HG03280 (cell line): ENCODE data around the gene IRF7.
"Not testable (repeated sequence)": the region's sequence is repeated elsewhere in the genome, so short reads cannot be mapped to it uniquely, and the experiment has no call there.

Source experiments
- ATAC-seq: cut with Tn5 transposase; IDR thresholded peaks from one replicate; pipeline ENCODE4 v1.9.1; 2021; ENCODE audit warnings: mild to moderate bottlenecking, moderate library complexity; ENCODE audit not compliant: unreplicated experiment

Gene IRF7

DNA sequence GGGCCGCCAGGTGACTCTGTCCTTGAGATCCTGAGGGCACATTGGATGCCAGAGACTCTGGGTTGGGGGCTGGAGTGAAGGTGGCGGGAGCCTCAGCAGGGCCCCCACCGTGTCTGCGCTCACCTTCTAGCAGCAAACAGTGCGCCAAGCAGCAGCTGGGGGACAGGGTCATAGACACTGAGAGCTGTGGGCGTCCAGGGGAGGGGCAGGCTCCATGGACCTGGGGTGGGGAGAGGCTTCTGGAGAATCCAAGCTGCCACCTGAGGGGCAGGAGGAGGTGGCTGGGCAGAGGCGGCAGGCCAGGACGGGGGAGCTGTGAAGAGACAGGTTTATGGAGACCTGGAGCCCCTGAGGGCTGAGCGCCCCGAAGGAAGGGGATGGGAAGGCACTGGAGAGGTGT, 31.5 kb downstream of the IRF7 start:
- no peak for ATAC-seq

DNA sequence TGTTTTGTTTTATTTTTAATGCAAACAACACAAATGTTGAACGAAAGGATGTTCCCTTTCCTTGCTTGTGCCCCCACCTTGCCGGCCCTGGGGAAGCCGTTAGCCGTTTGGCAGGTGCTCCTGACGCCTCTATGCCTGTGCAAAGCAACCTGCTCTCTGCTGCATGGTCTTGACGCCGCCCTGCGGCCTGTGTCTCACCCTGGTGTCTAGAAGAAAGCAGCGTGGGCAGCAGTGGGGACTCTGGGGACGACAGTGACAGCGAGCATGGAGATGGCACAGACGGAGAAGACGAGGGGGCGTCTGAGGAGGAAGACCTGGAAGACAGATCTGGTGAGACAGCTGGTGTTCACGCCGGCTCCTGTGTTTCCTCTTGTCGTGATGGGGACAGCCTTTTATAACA, 34.0 kb downstream of the IRF7 start:
- no peak for ATAC-seq

DNA sequence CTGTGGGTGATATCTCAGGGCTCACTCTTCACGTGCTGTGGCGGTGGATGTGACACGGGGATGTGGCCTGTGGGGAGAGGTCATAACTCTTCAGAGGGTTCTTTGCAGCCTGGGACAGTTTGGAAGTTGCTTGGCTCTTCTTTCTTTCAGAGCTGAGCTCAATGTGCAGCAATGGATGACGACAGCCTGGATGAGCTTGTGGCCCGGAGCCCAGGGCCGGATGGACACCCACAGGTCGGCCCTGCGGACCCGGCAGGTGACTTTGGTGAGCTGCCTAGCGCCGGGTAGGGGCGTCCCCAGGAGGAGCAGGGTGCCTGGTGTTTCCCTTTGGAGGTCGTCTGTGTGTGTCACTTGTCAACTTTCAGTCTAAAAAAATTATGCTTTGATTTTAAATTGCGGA, 34.4 kb downstream of the IRF7 start:
- ATAC-seq, result no peak

DNA sequence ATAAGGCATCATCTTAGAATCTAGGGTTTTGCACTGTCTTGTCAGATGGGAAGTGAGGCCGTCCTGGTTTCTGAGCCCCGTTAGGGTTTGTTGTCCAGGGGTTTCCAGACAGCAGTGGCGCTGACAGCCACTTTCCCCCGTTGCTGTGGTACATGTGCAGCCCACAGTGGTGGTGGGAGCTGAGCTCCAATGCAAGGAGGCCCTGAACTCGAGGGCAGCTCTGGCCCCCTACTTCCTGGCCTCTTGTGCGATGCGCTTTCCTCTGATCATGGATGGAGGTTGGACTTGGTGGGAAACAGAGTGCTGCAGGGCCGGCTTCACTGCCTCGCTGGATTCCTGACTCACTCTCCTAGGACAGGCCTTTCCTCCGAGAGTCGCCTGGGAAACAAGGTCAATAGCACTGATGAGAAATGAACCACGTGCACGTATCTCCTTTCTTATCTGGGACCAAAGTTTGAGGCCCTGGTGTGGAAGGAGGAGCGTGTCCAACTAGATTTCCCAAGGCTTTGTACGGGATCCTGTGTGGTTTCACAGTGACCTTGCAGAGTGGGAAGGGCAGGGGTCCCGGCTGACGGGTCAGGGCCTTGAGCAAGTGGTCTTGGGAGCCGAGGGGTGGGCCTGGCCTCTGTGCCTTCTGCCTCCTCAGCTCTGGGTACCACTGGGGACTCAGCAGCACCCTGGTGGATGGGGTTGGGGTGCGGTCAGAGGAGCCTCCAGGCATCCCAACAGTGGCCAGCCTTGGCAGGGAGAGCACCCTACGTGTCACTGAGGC, 35.7 kb downstream of the IRF7 start:
- ATAC-seq, result no peak

DNA sequence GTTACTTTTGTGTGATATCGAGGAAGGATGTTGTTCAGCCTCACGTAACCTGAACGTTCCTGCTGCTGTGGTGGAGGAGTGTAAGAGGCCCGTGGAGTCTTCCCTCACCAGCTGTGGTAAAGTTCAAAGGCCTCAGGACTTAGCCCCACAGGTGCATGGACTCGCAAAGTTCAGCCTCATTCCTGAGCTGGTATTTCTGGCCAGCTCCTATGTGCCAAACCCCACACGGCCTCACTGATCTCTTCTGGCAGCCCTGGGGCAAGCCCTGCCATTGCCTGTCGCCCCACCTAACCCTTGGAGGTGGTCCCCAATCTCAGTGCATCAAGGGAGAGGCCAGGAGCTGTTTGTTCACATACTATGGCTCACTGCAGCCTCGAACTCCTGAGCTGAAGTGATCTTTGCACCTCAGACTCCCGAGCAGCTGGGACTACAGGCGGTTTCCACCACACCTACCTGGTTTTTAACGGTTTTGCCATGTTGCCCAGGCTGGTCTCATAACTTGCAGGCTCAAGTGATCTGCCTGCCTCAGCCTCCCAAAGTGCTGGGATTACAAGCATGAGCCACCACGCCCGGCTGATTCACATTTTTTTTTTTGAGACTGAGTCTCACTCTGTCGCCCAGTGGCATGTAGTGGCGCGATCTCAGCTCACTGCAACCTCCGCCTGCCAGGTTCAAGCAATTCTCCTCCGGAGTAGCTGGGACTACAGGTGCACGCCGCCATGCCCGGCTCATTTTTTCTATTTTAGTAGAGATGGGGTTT, 37.3 kb downstream of the IRF7 start:
- no peak for ATAC-seq

DNA sequence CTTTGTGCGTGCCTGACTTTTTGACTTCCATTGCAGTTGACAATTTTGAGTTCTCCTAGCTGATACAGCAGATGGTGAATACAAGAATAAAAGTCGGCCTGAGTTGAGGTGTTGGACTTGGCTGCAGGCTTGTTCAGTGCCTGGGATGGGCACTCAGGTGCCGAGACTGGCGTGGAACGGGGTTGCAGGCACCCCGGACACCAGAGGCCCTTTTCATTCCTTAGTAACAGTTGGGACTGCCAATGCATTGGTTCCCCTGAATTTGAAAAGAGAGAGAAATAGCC, 38.2 kb downstream of the IRF7 start:
- ATAC-seq, result no peak

DNA sequence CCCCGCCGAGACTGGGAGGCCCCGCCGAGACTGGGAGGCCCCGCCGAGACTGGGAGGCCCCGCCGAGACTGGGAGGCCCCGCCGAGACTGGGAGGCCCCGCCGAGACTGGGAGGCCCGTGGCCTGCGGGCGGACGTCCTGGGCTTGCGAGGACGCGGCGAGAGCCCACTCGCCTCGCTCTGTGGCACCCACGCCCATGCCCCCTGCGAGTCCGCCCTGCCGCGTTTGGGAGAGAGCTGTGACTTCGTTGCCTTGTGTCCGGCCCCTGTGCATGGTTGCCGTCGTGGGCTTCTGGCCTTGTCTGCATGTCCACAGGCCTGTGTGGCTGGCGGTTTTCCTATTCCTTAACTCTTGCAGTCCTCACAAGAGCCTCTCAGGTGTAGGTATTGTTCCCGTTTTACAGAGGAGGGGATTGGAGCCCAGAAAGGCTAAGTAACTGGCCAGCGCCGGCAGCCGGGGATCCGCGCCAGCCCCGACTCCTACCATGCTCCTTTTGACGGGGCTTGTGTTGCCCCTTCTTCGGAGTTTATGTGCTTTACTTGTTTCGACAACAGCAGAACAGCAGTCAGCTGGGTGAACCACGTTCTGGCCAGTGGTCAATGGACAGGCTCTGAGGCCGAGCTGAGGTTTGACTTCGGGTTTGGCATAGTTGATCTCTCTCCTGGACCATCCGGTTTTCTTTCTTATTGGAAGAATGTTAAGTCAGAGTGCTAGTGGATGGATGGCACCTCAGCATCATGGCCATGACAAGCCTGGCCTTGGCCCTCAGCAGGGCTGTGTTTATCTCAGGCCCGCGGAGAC, 38.7 kb downstream of the IRF7 start:
- ATAC-seq, result no peak

DNA sequence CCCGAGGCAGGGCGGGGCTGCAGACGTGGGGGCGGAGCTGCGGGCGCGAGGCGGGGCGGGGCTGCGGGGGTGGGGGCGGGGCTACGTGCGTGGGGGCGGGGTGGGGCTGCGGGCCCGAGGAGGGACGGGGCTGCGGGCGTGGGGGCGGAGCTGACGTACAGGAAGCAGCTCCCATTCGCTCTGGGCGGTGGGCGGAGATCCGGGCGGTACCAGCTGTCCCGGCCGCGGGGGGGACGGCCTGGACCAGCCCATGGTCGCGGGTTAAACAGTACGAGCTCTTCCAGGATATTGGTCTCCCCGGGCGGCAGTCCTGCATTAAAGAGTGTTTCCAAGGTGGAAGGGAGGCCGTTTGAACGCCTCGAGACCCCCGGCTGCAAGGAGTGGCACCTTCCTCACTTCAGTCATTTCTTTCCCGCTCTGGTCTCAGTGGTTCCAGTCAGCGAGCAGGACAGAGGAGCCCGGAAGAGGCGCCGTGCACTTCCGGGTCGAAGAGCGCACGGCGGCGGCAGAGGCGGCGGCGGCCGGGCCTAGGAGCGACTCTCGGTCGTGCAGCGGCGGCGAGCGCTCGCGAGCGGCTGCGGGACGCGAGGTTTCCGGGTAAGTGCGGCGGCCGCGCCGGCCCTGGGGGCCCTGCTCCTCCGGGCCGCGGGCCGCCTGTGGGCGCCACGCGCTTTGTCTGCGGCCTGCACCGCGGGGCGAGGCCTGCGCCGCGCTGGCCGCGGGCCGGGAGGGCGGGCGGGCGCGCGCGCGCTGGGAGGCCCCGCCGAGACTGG, 39.6 kb downstream of the IRF7 start, which contains the start of gene PHRF1:
TSS of gene PHRF1 (plus strand) at position 475 of the 773 bp plus-strand sequence. CDS start 5,043 bp downstream, outside the sequence.
- ATAC-seq, result peak; percentile 86

DNA sequence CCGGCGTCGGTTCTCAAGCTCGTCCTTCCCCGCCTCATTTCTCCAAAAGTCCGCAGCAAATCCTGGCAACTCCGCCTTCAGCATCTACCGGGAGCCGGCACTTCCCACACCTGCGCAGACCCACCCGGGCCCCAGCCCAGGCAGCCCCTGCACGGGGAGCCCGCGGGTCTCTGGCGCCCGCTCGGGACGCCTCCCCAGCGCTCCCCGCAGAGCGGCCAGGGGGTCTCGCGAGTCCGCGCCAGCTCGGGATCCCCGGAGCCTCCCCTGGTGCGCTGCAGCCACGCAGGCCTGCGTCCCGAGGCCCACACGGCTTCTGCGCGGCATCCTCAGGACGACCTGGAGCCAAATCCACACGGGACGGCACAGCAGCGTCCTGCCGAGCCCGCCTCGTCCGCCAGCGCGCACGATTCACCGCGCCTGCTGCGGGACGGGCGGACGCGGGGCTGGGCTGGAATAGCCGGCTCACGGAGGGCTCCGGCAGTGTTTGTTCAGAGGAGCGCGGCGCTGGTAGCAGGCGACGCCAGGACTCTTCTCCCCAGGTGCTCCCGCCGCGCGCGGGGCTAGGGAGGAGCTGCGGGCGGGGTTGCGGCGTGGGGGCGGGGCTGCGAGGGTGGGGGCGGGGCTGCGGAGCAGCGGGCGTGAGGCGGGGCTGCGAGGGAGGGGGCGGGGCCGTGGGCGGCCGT, 40.3 kb downstream of the IRF7 start:
- peak; percentile 39 for ATAC-seq

DNA sequence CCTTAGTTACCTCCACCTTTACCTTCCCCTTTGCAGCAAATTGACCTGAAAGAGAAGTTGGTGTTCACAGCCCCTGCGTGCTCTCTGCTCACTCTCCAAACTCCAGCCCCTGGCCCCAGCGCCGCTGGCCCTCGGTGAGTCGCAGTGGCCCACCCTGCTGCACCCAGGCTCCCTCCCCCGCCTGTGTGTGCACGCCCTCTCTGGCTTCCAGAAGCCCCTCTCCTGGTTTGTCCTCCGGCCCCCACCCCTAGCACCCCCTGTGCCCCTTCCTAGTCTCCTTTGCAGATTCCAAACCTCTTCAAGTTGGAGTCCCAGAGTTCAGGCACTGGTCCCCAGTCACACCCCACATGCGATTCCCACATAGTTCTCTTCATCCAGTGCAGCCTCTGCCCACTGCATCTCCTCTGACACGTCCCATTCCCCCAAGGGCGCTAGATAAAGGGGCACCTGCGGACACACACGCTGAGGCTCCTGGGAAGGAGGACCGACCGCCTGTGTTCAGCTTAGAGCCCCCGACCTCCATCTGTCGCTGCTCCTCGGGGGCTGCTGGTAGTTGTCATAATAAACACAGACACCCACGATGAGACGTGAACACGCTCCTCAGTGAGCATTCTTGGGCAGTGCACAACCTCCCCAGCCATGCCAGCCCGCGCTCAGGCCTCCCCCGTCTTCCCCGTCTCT, 41.0 kb downstream of the IRF7 start:
- ATAC-seq, result no peak

DNA sequence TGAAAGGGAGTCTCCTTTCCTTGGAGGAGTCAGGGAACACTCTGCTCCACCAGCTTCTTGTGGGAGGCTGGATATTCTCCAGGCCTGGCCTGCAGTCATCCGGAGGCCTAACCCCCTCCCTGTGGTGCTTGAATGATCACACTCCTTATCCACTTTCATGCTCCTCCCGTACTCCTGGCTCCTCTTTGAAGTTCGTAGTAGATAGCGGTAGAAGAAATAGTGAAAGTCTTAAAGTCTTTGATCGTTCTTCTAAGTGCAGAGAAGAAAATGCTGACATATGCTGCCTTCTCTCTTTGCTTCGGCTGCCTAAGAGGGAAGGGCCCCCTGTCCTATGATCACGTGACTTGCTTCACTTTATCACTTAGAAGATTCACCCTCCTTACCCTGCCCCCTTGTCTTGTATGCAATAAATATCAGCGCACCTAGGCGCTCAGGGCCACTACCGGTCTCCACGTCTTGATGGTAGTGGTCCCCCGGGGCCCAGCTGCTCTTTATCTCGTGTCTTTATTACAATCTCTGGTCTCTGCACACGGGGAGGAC, 41.6 kb downstream of the IRF7 start:
- ATAC-seq, result not testable (repeated sequence)

DNA sequence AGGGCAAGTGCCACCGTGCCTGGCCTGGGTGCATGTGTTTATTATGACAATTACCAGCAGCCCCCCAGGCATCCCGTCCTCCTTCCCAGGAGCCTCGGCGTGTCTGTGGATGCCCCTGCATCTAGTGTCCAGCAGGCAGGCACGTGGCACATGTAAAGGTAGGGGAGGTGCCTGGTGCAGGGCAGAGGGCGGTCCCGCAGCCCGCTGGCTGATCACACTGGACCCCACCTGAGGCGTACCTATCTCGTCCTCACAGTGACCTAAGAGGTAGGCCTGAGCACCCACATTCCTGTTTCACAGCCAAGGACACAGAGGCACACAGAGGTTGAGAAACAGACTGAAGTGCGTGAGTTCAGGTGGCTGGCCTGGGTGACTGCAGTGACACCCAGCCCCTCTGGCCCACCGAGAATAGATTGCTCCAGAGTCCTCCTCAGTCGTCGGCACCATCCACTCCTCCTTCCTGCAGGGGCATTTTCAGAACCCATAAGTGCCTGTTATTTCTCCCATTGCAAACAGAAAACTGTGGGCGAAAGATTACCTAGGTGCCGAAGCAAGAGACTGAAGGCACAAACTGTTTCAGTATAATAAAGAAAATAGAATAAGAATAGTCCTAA, 42.5 kb downstream of the IRF7 start:
- no peak for ATAC-seq

DNA sequence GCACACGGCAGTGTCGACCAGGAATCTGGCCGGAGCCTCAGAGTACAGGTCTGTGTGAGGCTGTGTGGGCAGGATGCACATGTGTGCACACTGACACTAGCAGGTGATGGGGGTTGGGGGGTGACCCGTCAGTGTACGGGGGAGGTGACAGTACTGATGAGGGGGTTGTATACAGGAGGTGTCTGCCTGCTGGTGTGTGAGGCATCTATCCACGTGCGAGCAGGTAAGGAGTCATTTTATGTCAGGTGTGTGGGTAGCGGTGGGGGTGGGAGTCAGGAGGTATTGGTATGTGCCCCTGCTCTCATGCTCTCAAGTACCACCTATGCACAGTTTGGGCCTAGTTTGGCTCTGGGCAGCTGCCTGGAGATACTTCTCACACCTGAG, 44.0 kb downstream of the IRF7 start:
- no peak for ATAC-seq

DNA sequence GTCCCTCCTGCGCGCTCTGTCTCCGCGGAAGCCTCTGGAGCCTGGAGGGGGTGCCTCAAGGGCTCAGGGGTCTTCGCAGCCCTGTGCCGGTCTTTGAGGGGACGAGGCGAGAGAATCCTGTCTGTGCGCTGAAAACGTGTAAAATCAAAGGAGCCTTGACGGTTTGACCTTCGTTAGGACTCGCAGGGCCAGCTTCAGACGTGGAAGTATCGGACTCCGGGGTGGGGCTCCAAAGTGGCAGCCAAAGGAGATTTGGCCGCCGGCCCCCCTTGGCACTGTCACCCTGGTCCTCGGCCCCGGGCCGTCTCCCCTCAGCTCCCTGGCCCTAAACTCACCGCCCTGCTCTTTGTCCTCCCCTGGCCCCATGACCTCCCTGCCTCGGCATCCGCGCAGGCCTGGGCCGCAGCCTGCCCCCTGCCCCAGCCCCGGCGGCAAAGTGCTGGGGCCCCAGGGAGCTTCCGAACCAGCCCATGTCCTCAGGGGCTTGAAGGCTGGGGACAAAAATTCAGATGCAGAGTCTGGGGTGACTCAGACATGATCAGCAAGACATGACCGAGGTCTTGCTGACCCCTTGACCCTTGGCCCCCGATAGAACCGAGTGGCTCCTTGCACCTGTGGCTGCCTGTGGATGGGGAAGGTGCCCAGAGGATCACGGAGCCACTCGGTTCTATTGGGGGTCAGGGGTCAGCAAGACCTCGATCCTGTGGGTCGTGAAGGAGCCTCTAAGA, 46.4 kb downstream of the IRF7 start:
- ATAC-seq, result no peak

DNA sequence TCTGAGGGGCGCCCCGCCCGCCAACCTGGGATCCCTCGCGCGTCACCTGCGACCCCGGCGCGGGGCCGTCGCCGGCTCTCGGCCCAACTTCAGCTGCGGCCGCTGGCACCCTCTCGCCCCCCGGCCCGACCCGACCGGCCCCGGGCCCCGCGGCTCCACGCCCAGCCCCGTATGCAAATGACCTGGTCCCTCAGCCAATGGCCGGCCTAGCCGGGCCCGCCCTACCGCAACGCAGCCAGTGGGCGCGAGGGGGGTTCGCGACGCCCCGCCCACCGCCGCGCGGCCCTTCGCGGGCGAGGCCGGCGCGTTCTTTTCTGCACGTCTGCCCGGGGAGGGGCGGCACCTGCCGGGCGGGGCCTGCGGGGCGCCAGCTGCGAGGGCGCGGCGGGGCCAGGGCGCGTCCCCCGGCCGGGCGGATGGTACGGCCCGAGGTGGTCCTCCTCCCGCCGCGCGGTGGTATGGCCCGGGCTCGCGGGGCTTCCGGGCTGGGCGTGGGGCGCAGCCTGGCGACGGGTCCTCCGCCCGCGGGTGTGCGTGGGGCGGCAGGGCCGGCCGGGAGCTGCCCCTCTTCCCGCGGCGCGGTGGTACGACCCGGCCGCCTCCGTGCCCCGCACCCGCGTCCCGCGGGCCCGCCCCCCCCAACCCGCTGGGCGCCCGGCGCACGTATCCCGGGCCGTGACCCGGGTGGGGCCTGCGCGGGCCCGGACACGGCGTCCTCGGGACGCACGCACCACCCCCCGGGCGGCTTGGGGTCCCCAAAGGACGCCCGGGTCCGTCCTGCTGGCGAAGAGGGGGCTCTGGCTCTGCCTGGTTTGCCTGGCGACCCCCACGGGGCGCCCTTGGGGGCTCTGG, 47.2 kb downstream of the IRF7 start:
- ATAC-seq, result peak; percentile 87

DNA sequence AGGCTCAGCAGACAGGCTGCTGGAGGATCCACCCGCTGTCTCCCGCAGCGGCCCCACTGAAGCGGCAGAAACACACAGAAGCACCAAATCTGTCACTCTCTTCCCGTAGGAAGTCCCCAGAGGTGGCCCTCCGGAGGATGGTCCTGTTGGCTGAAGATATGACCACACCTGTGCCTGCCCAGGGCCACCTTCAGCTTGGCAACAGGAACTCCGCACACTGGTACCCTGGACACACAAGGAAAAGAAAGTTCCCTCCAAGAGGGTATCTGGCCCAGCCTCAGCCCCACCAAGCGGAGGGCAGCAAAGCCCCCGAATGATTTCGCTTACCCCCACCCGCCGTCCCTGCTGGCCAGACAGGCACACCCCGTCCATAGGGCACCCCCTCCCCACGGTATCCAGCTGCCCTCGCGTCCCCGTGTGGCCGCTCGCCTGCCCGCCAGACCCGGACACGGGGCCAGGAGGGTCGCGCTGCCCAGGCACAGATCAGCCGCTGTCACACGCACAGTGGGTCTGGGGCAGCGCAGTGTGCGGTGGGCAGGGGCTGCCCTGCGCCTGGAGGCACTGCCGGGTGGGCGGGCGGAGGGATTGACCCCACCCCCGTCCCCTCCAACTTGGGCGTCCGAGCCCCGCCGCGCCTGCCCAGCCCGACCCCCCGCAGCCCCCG, 48.0 kb downstream of the IRF7 start:
- ATAC-seq, result no peak

DNA sequence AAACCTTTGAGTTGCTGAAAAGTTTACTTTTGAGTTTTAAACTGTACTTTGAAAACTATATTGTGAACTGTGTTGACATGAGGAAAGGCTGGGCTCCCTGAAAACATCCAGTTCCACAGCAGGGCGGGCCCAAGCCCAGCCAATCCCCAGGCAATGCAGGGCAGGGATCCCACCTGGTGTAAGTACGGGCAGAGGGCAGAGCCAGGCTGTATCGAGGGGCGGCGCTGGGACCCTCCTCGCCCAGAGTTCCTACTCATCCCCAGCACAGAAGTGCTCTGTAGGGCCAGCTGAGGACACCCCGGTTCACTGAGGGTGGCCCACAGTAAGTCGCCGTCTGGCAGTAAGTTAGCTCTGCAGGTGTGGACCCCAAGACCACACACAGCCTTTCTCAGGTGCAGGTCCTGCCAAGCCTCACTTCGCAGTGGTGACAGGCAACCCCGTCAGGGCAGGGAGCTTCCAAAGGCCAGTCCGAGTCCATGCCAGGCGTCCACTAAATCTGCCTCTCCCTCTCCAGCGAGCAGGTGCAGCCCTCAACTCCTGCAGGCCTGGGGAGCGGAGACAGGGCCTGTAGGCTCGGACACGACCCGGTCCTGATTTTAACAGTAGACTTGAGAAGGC, 48.6 kb downstream of the IRF7 start:
- no peak for ATAC-seq
